A375 (cell line): ENCODE results near the gene ANKRD29. TPM values are rescaled to one million over a fixed set of nuclear protein-coding genes. Genes with fewer than 3 reads are reported as not detected.

ENCODE experiments used
- small RNA-seq: library from RNA; depleted of rRNA; stranded (forward); fragments of <200 nt; gene quantifications from one replicate; pipeline ENCODE3, GENCODE V24; 2014
- total RNA-seq: library from RNA; depleted of rRNA; stranded (reverse); fragments of >200 nt; shearing (Covaris generic); gene quantifications from 2 replicates; pipeline ENCODE4 v1.2.3, GENCODE V29; 2014; rRNA removed

ANKRD29 gene
- total RNA-seq = 5.9 and 10.1 TPM in 2 replicates

GRCh38 chr18:23662309-23663263 lies at the start of gene ANKRD29:
ANKRD29 (minus strand) TSS chr18:23662911; CDS start chr18:23662730, 181 bp downstream.

GRCh38 chr18:23689031-23689615 lies 26.4 kb upstream of the ANKRD29 start, which contains the start of gene LAMA3:
LAMA3 (plus strand) TSS chr18:23689453; CDS start chr18:23689684, 231 bp downstream.

GRCh38 chr18:23586249-23587196 lies 76.2 kb downstream of the ANKRD29 start, which contains the start of gene NPC1:
NPC1 (minus strand) TSS chr18:23586506; CDS start chr18:23586343, 163 bp downstream.

Small RNAs within 50 kb of the gene (small RNA-seq; reads per million reads assigned to genes)
- not detected for gene RF00019

Other genes starting within 250 kb of the ANKRD29 start
- gene RIOK3, start 209.6 kb downstream of the ANKRD29 start, total RNA-seq = 41.2 and 43.9 TPM in 2 replicates
- 18.3 and 18.4 TPM in 2 replicates for gene RMC1, start 159.4 kb downstream of the ANKRD29 start, total RNA-seq
- gene NPC1, start 76.4 kb downstream of the ANKRD29 start, total RNA-seq = 27.1 and 39.9 TPM in 2 replicates
- gene LAMA3, start 26.5 kb upstream of the ANKRD29 start, total RNA-seq = 0.98 and 1.1 TPM in 2 replicates